GM18499 (cell line): ENCODE measurements around the gene OCRL.

Experiments
- ATAC-seq: cut with Tn5 transposase; IDR thresholded peaks from one replicate; pipeline ENCODE4 v1.9.1; 2021; ENCODE audit warnings: moderate number of reproducible peaks; ENCODE audit not compliant: insufficient read depth, unreplicated experiment

OCRL gene

DNA sequence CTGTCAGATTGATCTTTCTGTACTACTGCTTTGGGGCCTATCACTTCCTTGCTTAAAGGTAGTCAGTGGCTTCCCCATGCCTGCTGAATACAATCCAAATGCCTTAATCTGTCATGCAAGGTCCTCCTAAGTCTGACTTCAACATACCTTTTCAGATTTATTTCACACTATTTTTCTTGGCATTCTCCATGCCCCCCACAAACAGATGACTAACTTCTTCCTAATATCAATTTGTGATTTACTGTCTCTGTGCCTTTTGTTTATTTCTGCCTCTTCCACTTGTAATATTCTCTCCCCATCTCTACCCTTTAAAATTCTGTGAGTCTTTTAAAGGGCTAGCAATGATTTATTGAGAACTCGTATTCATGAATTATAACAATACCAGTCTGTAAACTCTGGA lies 41.8 kb downstream of the OCRL start:
- ATAC-seq = no peak

DNA sequence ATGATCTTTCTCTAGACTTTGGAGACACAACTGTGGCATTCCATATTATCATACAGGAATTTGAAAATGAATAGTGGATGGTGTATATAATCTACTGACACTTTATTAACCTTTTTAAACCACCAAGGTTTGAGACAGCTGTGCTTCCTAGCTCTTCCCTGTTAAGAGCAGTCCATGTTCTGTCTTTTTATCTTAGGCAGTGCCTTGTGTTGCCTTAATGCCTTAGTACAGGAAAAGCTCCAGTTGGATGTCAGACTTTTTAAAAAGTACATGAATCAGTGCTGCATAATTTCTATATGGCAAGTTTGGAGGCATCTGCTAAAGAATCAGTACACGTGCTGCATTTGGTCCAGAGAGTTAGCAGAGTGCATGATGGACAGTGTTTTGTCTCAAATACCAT lies 45.1 kb downstream of the OCRL start:
- no peak for ATAC-seq

GRCh38 chrX:129585691-129586090 lies 45.6 kb downstream of the OCRL start:
- ATAC-seq = no peak

DNA sequence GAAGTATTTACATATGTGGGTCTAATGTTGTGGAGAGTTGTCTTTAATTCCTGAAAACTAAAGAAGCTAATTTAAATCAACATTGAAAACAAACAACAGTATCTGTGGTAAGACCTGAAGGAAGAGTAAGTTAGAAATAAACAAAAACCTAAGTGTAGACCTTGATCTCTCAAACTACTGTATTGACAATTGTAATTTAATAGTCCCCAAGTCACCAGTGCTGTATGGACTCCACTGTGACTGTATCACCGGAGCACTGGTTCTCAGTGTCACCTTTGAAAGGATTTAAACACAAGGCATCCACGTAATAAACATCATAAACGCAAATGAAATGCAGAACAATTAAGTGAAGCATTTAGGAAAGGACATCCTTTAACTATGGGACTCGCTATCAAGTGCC lies 46.4 kb downstream of the OCRL start:
- ATAC-seq = no peak

DNA sequence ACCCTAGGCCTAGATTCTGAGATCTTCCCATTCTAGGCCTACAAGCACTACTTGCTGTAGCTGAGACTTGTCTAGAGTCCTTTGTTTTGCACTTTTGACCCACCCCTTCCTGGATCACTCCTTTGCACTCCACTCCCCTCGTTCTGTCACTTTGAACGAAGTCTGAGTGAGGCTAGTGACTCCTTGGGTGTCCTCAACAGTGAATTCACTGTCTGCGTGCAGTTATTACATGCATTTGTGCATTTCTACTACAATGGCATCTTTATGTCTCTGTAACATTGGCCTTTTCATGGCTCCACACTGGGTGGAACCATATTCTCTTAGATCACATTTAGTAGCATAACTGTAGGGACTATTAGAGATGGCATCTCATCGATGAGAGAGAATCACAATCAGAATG lies 50.5 kb downstream of the OCRL start:
- ATAC-seq = no peak

GRCh38 chrX:129593137-129593536 lies 53.1 kb downstream of the OCRL start:
- ATAC-seq = no peak

DNA sequence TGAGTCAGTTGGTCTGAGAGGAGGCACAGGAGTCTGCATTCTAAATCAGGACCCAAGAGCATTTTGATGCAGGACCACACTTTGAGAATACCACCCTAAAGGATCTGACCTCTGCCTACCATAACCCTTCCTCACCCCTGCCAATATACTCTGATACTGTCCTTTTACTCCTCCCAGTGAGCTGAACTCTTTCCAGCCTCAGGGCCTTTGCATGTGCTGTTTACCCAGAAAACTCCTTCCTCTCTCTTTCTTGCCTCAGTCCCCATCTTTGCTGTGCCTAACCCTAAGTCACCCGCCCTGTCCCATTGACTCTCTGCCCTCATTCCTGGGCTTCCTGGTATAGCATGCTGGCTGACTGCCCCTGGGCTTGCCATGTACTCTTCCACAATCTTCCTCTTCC lies 54.7 kb downstream of the OCRL start:
- no peak for ATAC-seq

- ATAC-seq = no peak
These were observed 56.0 kb downstream of the OCRL start for GRCh38 chrX:129596077-129596476.

- no peak for ATAC-seq
These were observed 57.8 kb downstream of the OCRL start for GRCh38 chrX:129597905-129598304.

GRCh38 chrX:129599499-129599898 lies 59.4 kb downstream of the OCRL start:
- no peak for ATAC-seq

- ATAC-seq = no peak
These were observed 59.9 kb downstream of the OCRL start for GRCh38 chrX:129599996-129600395.

DNA sequence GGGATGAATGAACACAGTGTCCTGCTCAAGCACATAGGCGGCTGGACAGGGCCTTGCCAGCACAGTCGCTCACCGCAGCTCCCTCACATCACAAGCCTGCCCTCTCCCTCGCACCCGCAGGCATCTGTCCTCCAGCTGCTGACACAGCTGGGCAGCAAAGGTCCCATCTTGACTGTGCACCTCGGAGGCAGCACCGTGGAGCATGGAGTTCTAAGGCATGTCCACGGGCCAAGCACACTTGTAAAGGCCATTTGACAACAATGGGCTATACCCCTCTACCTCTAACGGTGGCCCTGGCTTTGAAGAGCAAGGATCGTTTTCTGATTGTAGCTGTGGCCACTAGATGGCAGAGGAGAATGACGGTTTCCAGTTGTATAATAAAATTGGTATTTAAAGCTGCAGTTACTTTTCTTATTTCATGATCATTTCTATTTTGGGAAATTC lies 60.9 kb downstream of the OCRL start:
- ATAC-seq = no peak

- no peak for ATAC-seq
These were observed 66.9 kb downstream of the OCRL start for GRCh38 chrX:129606918-129607317.

DNA sequence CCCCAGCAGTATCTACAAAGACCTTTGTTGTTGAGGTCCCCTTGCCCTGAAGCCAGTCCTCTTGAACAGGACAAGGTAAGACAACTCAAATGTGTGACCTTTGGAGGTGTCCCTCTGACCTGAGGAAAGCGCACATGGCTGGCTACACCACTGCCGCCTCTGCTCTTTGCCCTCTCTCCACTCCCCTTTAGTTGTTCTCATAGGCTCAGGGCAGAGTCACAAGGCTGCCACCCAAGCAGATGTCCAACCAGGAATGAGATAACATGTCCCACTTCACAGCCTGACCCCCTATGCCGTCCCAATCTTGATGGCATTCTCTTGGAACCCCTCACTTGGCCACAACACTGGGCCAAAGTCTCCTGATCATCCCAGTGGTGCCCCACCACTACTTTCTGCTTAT lies 68.4 kb downstream of the OCRL start:
- no peak for ATAC-seq

- no peak for ATAC-seq
These were observed 69.3 kb downstream of the OCRL start for GRCh38 chrX:129609395-129609794.

GRCh38 chrX:129612396-129612795 lies 72.3 kb downstream of the OCRL start:
- no peak for ATAC-seq

GRCh38 chrX:129613596-129613995 lies 73.5 kb downstream of the OCRL start:
- no peak for ATAC-seq

GRCh38 chrX:129614481-129615255 lies 74.6 kb downstream of the OCRL start:
- no peak for ATAC-seq

DNA sequence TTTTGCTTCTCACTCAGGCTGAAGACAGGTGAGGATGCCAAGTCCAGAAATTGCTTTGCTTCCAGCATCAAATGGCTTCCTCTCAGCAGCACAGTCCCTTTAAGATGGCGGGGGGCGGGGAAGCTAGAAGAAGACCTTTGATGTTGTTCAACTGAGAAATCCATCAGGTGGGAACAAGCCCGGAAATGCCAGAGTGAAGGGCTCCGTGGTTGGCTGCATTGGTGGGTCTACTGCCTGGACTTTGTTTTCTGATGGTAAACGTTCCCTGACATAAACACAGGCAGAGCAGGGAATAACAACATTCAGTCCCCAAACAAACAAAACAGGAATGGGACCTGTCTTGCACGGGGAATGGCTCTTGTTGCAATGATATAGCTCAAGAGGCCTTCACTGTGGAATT lies 77.4 kb downstream of the OCRL start:
- no peak for ATAC-seq

DNA sequence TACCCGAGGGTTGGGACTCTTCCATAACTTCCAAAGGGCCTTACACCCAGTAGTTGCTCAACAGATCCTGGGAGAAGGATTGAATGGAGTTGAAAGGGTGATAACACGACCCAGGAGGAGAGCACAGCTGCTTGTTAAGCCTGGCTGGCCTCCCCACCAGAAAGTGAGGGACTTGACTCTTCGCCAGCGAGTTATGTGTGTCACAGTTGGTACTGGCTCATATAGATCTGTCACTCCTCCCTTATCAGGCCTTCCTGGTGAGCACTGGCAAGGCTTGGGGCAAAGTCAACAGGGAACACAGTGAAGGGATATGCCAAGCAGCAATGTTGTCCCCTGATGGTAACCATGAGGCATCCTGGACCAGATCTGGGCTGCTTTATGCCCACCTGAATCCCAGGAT lies 78.9 kb downstream of the OCRL start:
- no peak for ATAC-seq

DNA sequence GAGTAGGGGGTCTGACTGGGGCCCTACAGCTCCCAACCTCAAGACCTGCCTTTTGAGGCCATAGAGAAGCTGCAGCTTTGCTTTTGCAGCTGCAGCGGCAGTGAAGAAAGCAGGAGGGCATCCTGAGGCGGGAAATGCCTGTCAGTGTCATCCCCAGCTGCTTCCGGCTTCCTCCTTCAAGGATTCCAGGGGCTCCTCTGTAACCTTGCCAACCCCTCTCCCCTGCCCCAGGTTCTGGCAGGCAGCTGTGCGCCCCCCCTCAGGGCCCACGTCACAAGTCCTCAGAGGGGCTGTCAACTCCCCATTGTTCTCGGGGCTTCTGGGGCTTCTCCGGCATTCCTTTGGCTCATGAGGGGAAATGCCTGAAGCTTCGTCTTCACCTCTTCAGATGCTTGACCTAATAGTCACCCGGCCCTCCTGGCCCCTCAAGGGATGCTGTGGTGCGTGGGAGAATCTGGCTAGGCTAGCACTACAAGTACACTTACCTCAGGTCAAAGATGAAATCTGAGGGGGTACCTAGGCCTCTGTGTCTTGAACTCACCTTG lies 82.8 kb downstream of the OCRL start:
- ATAC-seq = no peak

DNA sequence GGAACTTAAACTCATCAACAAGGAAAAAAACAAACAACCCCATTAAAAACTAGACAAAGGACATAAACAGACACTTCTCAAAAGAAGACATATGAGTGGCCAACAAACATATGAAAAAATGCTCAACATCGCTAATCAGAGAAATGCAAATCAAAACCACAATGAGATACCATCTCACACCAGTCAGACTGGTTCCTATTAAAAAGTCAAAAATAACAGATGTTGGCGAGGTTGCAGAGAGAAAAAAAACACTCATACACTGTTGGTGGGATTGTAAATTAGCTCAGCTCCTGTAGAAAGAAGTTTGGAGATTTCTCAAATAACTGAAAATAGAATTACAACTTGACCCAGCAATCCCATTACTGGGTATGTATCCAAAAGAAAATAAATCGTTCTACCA lies 86.0 kb downstream of the OCRL start:
- no peak for ATAC-seq
